ENCODE measurements around the gene DCLK2.

Gene DCLK2

DNA sequence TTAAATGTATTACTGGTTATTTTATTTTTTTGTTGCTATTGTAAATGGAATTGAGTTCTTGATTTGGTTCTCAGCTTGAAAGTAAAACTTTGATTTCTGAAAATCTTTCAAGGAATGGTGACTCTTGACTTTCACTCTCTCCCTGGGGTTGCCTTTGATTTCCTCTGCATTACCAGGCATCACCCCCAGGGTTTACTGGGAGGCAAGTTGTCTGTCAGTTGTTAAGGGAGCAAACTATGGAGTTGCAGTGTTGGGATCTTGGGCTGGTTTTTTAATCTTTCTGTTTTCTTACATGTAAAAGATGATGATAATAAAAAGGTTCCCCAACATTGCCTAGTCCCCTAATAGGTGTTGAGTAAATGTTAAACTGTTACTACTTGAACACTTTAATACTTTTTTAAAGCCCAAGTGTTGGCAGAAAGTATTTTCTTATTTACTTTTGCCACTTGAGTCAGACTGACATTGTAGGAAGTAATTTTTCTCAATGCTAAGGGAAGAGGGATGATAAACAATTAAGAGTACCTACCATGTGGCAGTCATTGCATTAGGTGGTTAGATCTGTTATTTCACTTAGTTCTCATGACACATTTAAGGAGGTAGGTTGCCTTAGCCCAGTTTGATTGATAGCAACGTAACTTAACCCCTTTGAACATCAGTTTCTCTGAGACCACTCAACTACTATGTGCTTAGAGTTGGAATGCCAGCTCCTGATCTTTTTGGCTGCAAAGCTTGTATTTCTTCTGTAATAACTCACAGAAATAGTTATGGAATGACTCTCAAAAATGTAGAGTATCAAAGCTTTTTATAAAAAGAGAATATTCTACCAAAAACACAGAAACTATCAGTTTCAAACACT, 67.1 kb downstream of the DCLK2 start:
- in situ Hi-C loops (cut with MboI; ENCODE audit: low pct_unique_long_range_greater_than_20kb, low sequenced_read_pairs, unreplicated experiment), result no loop called here
- TF ChIP-seq, protein P1, sequence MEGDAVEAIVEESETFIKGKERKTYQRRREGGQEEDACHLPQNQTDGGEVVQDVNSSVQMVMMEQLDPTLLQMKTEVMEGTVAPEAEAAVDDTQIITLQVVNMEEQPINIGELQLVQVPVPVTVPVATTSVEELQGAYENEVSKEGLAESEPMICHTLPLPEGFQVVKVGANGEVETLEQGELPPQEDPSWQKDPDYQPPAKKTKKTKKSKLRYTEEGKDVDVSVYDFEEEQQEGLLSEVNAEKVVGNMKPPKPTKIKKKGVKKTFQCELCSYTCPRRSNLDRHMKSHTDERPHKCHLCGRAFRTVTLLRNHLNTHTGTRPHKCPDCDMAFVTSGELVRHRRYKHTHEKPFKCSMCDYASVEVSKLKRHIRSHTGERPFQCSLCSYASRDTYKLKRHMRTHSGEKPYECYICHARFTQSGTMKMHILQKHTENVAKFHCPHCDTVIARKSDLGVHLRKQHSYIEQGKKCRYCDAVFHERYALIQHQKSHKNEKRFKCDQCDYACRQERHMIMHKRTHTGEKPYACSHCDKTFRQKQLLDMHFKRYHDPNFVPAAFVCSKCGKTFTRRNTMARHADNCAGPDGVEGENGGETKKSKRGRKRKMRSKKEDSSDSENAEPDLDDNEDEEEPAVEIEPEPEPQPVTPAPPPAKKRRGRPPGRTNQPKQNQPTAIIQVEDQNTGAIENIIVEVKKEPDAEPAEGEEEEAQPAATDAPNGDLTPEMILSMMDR (IDR thresholded peaks at IDR 0.05; ENCODE audit: extremely low read depth, insufficient read depth, missing control alignments), result no peak
- no peak for DNase-seq (ENCODE audit: low spot score)

DNA sequence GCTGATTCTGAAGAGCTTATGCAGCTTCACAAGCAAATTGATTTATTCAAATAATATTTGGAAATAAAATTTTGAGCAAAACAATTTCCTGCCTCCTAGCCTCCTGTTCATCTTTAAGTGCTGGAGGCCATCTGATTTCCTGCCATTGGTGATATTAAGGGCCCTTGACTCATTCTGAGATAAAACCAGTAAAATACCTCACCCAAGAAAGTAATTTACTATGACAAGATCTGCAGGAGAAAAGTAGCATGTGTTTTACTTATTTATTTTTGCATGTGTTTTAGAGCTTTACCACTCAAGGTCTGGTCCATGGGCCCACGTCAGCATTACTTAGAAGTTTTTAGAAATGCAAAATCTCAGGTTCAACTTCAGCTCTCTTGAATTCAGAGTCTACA, 67.7 kb downstream of the DCLK2 start:
- TF ChIP-seq, protein P1 (IDR thresholded peaks at IDR 0.05; ENCODE audit: extremely low read depth, insufficient read depth, missing control alignments), result no peak
- in situ Hi-C loops (cut with MboI; ENCODE audit: low pct_unique_long_range_greater_than_20kb, low sequenced_read_pairs, unreplicated experiment), result no loop called here
- no peak for DNase-seq (ENCODE audit: low spot score)

DNA sequence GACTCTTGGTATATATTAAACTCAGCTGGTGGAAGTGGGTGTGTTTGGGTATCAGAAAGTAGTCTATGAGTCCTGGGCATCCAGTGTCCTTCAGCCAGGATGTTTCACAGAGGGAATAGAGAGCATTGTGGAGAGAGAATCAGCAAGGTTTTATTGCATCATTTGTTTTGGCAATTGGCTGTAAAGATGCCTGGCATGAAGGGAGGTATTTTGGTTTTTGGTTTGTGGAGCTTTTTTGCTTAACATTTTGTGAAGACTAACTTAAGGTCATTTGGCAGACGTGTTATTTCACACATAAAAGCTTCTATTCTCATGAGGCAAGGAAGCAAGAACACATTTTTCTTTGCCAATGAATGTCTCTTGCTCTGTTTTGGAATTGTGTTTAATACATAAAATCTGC, 71.1 kb downstream of the DCLK2 start:
- no peak for DNase-seq (ENCODE audit: low spot score)
- TF ChIP-seq, protein P1 (IDR thresholded peaks at IDR 0.05; ENCODE audit: extremely low read depth, insufficient read depth, missing control alignments), result no peak
- in situ Hi-C loops (cut with MboI; ENCODE audit: low pct_unique_long_range_greater_than_20kb, low sequenced_read_pairs, unreplicated experiment), result no loop called here

DNA sequence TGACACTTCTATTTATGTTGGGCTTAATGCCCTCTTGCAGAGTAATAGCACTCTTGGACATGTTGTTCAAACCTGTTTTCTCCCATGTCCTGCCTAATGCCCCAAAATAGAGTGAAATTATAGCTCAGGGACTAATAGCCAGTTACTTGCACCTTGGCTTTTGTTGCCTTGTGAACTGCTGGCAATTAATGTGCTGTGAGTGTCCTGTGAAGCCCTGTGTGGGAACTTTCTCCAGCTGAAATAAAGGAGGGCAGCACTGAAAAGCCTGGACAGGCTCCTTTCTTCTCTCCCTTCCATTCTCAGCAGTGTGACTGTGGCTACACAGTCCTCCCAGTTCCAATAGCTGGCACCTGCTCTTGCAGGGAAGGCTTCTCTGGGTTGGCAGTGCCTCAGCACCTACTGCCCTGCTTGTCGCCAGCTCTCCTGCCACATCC, 72.4 kb downstream of the DCLK2 start:
- TF ChIP-seq, protein P1 (IDR thresholded peaks at IDR 0.05; ENCODE audit: extremely low read depth, insufficient read depth, missing control alignments), result no peak
- no peak for DNase-seq (ENCODE audit: low spot score)
- in situ Hi-C loops (cut with MboI; ENCODE audit: low pct_unique_long_range_greater_than_20kb, low sequenced_read_pairs, unreplicated experiment), result no loop called here

DNA sequence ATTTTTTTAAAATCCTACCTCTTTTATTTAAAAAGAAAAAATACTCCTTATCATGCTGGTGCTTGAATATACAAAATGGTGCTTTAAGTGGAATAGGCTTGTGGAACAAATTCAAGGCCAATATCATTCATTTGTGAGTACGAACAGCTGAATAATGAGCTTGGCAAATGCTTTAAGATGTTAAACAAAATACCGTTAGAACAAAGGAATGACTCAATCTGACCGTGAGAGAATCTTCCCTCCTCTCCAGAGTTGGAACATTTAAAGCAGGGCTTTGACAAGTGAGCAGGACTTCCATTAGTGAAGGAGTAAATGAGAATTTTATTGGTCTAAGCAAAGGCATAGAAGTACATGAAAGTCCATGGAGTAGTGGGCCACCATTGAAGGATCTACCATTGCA, 74.5 kb downstream of the DCLK2 start:
- TF ChIP-seq, protein P1 (IDR thresholded peaks at IDR 0.05; ENCODE audit: extremely low read depth, insufficient read depth, missing control alignments), result no peak
- in situ Hi-C loops (cut with MboI; ENCODE audit: low pct_unique_long_range_greater_than_20kb, low sequenced_read_pairs, unreplicated experiment), result no loop called here
- DNase-seq (ENCODE audit: low spot score), result no peak

DNA sequence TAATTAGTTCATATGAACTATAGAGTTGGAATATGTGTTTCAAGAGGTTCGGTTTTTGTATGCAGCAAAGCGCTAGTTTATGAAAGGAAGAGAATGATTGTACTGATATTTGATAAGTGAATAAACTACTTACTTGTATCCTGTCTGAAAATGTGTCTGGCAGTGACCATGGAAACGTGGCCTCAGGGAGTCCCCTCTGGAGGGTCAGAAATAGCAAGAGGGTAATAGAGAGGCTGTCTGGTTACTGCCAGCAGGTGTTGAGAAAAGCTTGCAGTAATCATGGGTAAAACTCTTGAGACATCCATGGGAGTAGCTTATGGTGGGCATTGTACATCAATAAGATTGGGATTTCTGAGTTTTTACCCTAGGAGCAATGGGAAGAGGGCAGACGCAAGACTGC, 77.1 kb downstream of the DCLK2 start:
- in situ Hi-C loops (cut with MboI; ENCODE audit: low pct_unique_long_range_greater_than_20kb, low sequenced_read_pairs, unreplicated experiment), result no loop called here
- TF ChIP-seq, protein P1 (IDR thresholded peaks at IDR 0.05; ENCODE audit: extremely low read depth, insufficient read depth, missing control alignments), result no peak
- DNase-seq (ENCODE audit: low spot score), result no peak

Data from GM13977 (cell line).